ENCODE data around the gene MTMR2. TPM values are rescaled to one million over a fixed set of nuclear protein-coding genes. Genes with fewer than 3 reads are reported as not detected.

Gene MTMR2
- polyA plus RNA-seq, 1 donor from 2014 or later: 30.9 TPM

GRCh38 chr11:95835768-95836488 lies 88.0 kb downstream of the MTMR2 start:
- H4K20me1 ChIP-seq (ENCODE audit: insufficient read depth): no peaks in the 10 kb centered on the region
- H2AFZ ChIP-seq (ENCODE audit: low read depth, low read length): no peak overlapping the region
- no peak overlapping the region for H3K4me3 ChIP-seq (ENCODE audit: low read length)
- H3K27me3 ChIP-seq (ENCODE audit: insufficient read depth, low read depth, low read length): no peaks in the 10 kb centered on the region
- no peak overlapping the region for H3K9ac ChIP-seq (ENCODE audit: low read length)
- no peaks in the 10 kb centered on the region for H3K9me2 ChIP-seq (ENCODE audit: insufficient read depth, low read length)
- H3K9me3 ChIP-seq (ENCODE audit: low read length): no peaks in the 10 kb centered on the region
- no peak overlapping the region for H3K27ac ChIP-seq (ENCODE audit: low read length)
- H3K79me2 ChIP-seq (replicated peaks; ENCODE audit: insufficient read depth, low read length): no peaks in the 10 kb centered on the region
- H3K4me2 ChIP-seq (ENCODE audit: low read length): no peak overlapping the region
- peaks cover 12% of the 10 kb centered on the region for H3K36me3 ChIP-seq (ENCODE audit: insufficient read depth, low read length)
- TF ChIP-seq RAD21 (conservative IDR thresholded peaks at IDR 0.05): peak; percentile 84
- TF ChIP-seq TAF1 (IDR thresholded peaks at IDR 0.05; ENCODE audit: low read depth): no peak
- TF ChIP-seq SMC3 (conservative IDR thresholded peaks at IDR 0.05; ENCODE audit: poor library complexity): peak; percentile 85
- peak; percentile 87 for TF ChIP-seq CTCF (IDR thresholded peaks at IDR 0.05; ENCODE audit: poor library complexity, severe bottlenecking)
- H3F3A ChIP-seq (ENCODE audit: insufficient read depth, low read length, poor library complexity, severe bottlenecking): no peaks in the 10 kb centered on the region

GRCh38 chr11:95835351-95835750 lies 88.6 kb downstream of the MTMR2 start:
- no peak overlapping the region for H3K4me3 ChIP-seq (ENCODE audit: low read length)
- H3K79me2 ChIP-seq (replicated peaks; ENCODE audit: insufficient read depth, low read length): no peaks in the 10 kb centered on the region
- H3F3A ChIP-seq (ENCODE audit: insufficient read depth, low read length, poor library complexity, severe bottlenecking): no peaks in the 10 kb centered on the region
- H3K27me3 ChIP-seq (ENCODE audit: insufficient read depth, low read depth, low read length): no peaks in the 10 kb centered on the region
- H3K9ac ChIP-seq (ENCODE audit: low read length): no peak overlapping the region
- TF ChIP-seq EZH2 (IDR thresholded peaks at IDR 0.05; ENCODE audit: borderline replicate concordance, insufficient read depth, low read length, poor library complexity, severe bottlenecking) (no peak), CTCF (IDR thresholded peaks at IDR 0.05; ENCODE audit: poor library complexity, severe bottlenecking) (no peak), POLR2AphosphoS5 (IDR thresholded peaks at IDR 0.05) (no peak), RAD21 (conservative IDR thresholded peaks at IDR 0.05) (no peak), EP300 (conservative IDR thresholded peaks at IDR 0.05; ENCODE audit: poor library complexity, severe bottlenecking) (no peak), SMC3 (conservative IDR thresholded peaks at IDR 0.05; ENCODE audit: poor library complexity) (no peak), REST (IDR thresholded peaks at IDR 0.05; ENCODE audit: borderline replicate concordance) (no peak), MXI1 (conservative IDR thresholded peaks at IDR 0.05; ENCODE audit: poor library complexity, severe bottlenecking) (no peak), TAF1 (IDR thresholded peaks at IDR 0.05; ENCODE audit: low read depth) (no peak)
- peaks cover 12% of the 10 kb centered on the region for H3K36me3 ChIP-seq (ENCODE audit: insufficient read depth, low read length)
- no peak overlapping the region for H2AFZ ChIP-seq (ENCODE audit: low read depth, low read length)
- no peaks in the 10 kb centered on the region for H4K20me1 ChIP-seq (ENCODE audit: insufficient read depth)
- H3K27ac ChIP-seq (ENCODE audit: low read length): no peak overlapping the region
- no peaks in the 10 kb centered on the region for H3K9me3 ChIP-seq (ENCODE audit: low read length)
- H3K9me2 ChIP-seq (ENCODE audit: insufficient read depth, low read length): no peaks in the 10 kb centered on the region
- no peak overlapping the region for H3K4me2 ChIP-seq (ENCODE audit: low read length)
